Measurements from ENCODE around the gene NCLN. TPM values are rescaled to one million over a fixed set of nuclear protein-coding genes. Genes with fewer than 3 reads are reported as not detected.

NCLN gene
- total and polyA plus RNA-seq, 9 of the 15 experiments (the other 6 are each of a cell fraction or from before 2014, with no cell fraction given), result 3.8 to 126 (median 39.6) TPM

DNA sequence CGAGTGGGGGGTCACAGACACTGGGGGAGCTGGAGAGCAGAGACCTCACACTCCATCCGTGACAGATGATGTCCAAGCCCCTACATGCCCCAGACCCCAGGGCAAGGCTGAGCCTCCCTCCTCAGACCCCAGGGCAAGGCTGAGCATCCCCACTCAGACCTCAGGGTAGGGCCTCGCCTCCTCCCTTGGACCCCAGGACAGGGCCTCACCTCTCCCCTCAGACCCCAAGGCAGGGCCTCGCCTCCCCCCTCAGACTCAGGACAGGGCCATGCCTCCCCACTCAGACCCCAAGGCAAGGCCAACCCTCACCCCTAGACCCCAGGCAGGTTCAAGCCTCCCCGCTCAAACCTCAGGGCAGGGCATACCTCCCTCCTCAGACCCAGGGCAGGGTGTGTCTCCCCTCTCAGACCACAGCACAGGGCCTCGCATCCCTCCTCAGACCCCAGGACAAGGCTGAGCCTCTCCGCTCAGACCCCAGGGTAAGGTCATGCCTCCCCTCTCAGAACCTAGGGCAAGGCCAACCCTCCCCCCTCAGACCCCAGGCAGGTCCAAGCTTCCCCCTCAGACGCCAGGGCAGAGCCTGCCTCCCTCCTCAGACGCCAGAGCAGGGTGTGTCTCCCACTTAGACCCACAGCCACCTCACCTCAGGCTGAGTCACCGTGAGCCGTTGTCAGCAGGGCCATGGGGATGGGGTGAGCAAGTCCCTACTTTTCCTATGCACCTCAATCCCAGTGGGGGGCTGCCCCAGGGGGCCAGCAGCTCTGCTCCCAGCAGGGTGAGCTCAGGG lies 8.8 kb upstream of the NCLN start (continued):
- TF ChIP-seq ID3 (CRISPR knock-in tag; IDR thresholded peaks at IDR 0.05) (no peak), ID3 (tag; IDR thresholded peaks at IDR 0.05) (no peak), KLF1 (tag; IDR thresholded peaks at IDR 0.05) (peak; percentile 75; the same call in 1 of the 2 replicates), TEAD1 (CRISPR knock-in tag; IDR thresholded peaks at IDR 0.05) (no peak), CREBBP (IDR thresholded peaks at IDR 0.05; ENCODE audit: low read depth, low read length) (no peak), ZKSCAN8 (CRISPR knock-in tag; IDR thresholded peaks at IDR 0.05) (no peak), SAFB (IDR thresholded peaks at IDR 0.05; ENCODE audit: borderline replicate concordance, low read depth, low read length) (no peak), NEUROD1 (IDR thresholded peaks at IDR 0.05; ENCODE audit: borderline replicate concordance, low read depth, low read length, partially characterized antibody) (peak; percentile 17), FOSL1 (tag; conservative IDR thresholded peaks at IDR 0.05) (peak; percentile 86), JUND (IDR thresholded peaks at IDR 0.05; ENCODE audit: borderline replicate concordance, low read depth, low read length) (peak; percentile 80), JUND (tag; IDR thresholded peaks at IDR 0.05; ENCODE audit: borderline replicate concordance, low read depth, low read length) (peak; percentile 82; the same call in 1 of the 3 replicates), HMGN3 (IDR thresholded peaks at IDR 0.05; ENCODE audit: borderline replicate concordance, extremely low read depth, insufficient read length, low read depth, low read length) (peak; percentile 49), MNT (conservative IDR thresholded peaks at IDR 0.05) (no peak), MTA1 (IDR thresholded peaks at IDR 0.05; ENCODE audit: borderline replicate concordance) (0 out of 2 replicates have a peak, but pooled peaks have one; percentile 26), POLR2G (IDR thresholded peaks at IDR 0.05; ENCODE audit: low read depth, low read length) (0 out of 2 replicates have a peak, but pooled peaks have one; percentile 50), HDAC2 (IDR thresholded peaks at IDR 0.05) (peak; percentile 44; the same call in 1 of the 2 replicates), NCOA4 (IDR thresholded peaks at IDR 0.05; ENCODE audit: partially characterized antibody) (no peak), OTX1 (CRISPR knock-in tag; IDR thresholded peaks at IDR 0.05) (no peak), ZFX (CRISPR knock-in tag; IDR thresholded peaks at IDR 0.05) (peak; percentile 43), ZFP36 (IDR thresholded peaks at IDR 0.05; ENCODE audit: low read depth, low read length, partially characterized antibody) (peak; percentile 79), DIDO1 (tag; IDR thresholded peaks at IDR 0.05; ENCODE audit: low read depth) (no peak), EP400 (IDR thresholded peaks at IDR 0.05) (peak; percentile 23; the same call in 1 of the 2 replicates), HNRNPLL (IDR thresholded peaks at IDR 0.05; ENCODE audit: low read depth, low read length, poor library complexity, severe bottlenecking) (no peak), SRSF9 (IDR thresholded peaks at IDR 0.05; ENCODE audit: borderline replicate concordance, low read depth, low read length) (no peak), KLF16 (IDR thresholded peaks at IDR 0.05) (no peak)
- TF ChIP-seq, protein P1, sequence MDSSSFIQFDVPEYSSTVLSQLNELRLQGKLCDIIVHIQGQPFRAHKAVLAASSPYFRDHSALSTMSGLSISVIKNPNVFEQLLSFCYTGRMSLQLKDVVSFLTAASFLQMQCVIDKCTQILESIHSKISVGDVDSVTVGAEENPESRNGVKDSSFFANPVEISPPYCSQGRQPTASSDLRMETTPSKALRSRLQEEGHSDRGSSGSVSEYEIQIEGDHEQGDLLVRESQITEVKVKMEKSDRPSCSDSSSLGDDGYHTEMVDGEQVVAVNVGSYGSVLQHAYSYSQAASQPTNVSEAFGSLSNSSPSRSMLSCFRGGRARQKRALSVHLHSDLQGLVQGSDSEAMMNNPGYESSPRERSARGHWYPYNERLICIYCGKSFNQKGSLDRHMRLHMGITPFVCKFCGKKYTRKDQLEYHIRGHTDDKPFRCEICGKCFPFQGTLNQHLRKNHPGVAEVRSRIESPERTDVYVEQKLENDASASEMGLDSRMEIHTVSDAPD (CRISPR knock-in tag; IDR thresholded peaks at IDR 0.05), result no peak
